AG08395 (cell line): ENCODE data around the gene FALEC.
A peak's percentile ranks its signal among the peaks of the same experiment; 100 is the strongest.

Experiments used
- DNase-seq: peaks from one replicate; pipeline ENCODE4 v3.0.0; 2012; ENCODE audit warnings: mixed read lengths, low spot score

The FALEC gene

DNA sequence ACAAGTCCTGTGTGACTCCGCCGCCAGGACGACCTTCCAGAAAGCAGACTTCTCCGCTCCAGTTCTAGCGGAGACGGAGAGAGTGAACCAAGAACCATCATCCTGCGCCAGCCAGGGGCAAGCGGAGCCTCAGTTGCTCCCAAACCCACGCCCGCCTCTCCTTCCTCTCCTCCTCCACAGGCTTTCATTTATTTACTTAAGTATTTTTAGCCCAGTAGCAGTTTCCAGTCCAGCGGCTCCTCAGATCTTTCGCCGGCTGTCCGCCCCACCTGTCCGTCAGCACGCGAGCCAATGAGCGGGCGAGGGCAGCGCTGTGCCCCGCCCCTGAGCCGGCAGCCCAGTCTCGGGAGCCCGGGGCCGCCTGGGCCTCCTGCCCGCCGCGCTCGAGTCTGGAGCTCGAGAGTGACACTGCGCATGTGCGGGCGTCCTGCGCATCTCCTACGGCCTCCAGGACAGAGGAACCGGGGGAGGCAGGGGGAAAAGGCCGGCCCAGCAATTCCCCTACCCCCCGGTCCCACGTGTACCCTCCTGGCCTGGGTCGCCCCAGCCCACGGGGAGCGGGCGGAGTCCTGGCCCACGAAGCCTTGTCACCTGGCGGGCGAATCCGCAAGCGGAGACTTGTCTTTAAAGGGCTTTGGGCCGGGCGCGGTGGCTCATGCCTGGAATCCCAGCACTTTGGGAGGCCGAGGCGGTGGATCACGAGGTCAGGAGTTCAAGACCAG, at the start of gene FALEC:
FALEC (plus strand) TSS at position 425 of the 722 bp plus-strand sequence.
- peak; percentile 99 for DNase-seq

DNA sequence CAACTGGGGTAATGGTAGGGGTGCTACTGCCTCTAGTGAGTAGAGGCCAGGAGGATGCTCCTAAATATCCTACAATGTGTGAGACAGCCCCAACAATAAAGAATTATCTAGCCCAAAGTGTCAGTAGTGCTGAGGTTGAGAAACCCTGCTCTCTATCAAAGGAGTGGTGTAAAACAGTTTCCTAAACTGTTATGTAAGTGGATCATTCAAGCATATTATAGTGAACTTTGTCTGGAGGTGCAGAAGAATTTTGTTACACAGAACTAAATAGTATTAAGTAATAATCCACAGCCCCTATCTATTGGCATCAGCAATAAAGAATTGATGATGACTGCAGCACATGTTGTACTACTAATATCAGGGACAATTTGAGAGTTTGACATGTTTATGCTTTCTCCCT, 48.6 kb upstream of the FALEC start:
- no peak for DNase-seq

DNA sequence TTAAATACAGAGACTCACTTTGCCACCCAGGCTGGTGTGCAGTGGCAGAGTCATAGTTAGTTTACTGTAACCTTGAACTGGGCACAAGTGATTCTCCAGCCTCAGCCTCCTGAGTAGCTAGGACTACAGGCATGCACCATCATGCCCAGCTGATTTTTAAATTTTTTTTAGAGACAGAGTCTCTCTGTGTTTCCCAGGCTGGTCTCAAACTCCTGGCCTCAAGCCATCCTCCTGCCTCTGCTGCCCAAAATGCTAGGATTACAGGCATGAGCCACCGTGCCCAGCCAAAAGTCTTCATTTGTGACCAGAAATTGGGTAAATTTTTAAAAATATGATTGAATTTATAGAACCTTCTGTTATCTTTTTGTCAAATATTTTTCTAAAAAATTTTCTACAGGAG, 46.3 kb upstream of the FALEC start:
- no peak for DNase-seq

DNA sequence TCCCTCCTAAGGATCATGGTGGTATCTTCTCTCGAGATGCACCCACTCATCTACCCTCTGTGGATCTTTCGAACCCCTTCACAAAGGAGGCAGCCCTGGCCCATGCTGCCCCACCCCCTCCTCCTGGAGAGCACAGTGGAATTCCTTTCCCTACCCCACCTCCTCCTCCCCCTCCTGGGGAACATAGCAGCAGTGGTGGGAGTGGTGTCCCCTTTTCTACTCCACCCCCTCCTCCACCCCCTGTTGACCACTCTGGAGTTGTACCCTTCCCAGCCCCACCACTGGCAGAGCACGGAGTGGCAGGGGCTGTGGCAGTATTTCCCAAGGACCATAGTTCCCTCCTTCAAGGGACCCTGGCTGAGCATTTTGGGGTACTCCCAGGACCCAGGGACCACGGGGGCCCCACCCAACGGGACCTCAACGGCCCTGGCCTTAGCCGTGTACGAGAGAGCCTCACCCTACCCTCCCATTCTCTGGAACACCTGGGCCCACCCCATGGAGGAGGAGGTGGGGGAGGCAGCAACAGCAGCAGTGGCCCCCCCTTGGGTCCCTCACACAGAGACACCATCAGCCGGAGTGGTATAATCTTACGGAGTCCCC, 42.9 kb upstream of the FALEC start:
- no peak for DNase-seq

DNA sequence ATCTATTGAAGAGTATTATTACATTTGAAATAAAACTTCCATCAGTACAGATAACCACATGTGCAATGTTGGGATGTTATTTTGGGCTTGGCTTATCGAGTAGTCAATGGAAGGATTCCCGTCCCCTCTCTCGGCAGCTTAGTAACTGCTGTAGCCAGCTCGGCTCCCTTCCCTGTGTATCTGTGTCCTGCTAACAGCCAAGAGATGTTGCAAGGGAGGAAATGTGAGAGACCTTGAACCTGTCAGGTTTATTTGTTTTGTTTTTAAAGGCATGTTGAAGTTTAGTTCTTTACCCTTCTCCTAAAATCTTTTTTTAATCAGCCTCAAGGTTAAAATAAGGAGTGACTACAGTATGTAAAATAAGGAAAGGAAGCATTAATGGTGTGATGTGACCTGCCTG, 41.9 kb upstream of the FALEC start:
- no peak for DNase-seq

DNA sequence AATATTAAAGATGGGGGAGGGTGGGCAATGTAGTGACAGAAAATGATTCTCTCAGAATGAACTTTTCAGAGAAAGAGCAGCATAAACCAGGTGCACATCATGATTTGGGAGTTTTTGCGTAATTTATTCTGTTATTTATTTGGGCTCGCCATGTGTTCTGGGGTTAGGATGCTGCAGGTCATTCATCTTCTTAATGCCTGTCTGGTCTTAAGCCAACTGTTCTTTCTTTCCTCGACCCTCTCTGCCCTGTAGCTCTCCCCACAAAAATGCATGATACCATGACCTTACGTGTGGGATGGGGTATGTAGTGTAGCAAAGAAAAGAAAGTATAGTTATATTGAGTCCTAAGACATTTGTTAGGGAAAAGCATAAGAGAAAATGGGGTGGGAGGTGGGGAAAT, 40.7 kb upstream of the FALEC start:
- DNase-seq = no peak

DNA sequence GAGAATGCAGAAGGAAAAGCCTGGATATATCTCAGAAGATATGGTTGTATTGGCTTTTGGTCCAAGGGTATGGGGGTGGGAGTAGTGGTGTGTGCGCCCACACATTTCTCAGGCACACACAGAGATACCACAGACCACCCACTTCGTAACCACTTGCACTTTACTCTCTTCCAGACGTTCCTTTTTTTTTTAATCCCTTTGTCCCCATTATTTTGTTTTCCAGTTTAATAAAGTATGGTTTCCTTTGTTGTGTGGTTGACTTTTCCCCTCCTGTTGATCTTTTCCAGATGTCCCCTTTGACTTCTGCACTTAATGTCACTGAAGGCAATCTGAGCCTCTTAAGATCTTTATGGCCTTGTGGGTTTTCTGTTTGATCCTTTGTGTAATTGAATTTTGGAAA, 38.8 kb upstream of the FALEC start:
- no peak for DNase-seq

DNA sequence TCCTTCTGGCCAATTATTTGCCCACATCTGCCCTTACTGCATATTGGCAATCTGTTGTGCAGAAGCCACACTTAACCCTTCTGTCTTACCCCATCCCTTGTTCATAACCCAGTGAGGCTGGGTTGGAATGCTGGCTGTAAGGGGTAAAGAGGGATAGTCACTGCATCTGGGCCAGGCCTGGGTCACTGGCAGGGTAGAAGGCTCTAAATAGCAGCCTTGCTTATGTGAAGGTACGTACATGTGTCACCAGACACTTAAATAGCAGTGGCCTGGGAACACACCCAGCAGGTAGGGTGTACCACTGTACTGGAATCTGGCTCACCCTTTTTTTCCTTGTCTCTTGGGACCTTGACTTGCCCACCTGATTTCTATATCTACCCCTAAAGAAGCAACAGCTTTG, 38.2 kb upstream of the FALEC start:
- DNase-seq = no peak

DNA sequence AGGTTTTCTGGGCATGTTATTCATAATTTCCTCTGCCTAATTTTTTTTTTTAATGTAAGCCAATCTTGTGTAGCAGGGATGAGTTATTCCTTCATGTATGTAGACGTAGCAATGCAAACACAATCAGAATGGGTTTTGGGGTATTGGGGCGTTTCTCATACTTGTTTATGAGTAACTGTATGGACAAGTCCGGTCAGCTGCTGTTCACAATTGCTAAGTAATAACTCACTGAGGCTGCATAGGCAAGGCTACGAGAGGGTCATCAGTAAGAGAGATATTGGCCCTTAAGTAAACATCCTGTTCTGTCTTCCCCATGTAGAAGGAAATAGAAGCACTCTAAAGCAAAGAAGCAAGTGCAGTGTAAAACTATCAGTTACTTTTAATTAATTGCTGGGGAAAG, 37.8 kb upstream of the FALEC start:
- no peak for DNase-seq

DNA sequence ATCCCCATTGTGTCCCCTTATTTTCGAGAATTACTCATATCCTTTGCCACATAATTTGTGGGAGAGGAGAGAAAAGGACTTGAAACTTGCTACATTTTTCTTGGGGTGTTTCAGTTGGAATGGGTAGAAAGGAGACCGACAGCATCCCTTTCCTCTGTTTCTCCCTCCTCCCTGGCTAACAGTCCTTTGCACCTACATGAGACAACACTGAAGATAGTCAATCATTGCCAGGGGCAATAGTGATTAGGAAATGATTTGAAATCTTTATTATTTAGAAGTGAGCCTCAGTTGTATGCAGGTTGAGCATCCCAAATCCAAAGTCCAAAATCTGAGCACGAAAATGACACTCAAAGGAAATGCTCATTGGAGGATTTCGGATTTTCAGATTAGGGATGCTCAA, 36.2 kb upstream of the FALEC start:
- DNase-seq = no peak

DNA sequence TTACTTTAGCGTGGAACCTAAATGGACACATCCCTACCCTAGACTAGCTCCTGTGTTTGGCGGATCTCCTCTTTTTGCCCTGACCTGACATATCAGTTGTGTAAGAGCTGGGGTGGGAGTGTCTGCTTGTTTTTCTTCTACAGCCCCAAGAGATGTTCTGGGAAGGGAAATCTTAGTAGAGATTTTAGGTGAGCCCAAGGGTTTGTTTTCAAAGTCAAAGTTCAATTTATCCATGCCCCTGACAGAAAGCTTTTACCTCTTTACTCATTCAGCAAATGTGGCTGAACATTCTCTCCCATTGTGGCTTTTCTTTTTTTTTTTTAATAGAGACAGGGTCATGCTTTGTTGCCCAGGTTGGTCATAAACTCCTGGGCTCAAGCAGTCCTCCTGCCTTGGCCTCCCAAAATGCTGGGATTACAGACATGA, 35.6 kb upstream of the FALEC start:
- no peak for DNase-seq

DNA sequence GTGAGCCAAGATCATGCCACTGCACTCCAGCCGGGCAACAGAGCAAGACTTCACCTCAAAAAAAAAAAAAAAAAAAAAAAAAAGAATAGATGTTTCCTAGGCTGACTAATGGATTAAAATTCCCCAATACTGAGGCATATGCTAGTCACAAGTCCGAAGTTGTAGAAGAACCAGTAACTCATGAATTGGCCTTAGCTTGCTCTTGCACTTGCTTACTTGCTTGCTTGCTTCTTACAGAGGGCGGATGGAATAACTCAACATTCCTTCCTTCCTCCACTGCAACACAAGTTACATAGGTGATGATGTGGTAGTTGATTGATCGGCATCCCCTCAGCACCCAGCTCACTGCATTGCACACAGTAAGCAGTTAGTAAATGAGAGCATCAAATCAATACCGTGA, 31.1 kb upstream of the FALEC start:
- DNase-seq = peak; percentile 47

DNA sequence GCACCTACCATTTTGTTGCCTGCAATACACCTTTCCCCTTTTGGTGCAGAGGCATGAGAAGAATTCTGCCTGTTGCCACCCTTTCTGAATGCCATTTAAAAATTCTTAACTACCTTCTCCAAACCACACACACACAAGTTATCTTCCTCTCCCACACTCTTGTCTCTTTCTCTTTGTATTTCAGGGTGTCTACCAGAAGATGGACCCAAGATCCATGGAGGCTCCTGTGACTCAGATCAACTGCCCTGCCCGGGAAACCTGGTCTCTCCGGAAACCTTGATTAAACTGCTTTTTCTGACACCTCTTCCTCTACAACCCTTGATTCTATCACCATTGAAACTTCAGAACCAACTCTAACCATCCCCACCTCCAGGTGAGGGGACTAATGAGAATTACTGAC, 30.7 kb upstream of the FALEC start:
- DNase-seq = peak; percentile 61

DNA sequence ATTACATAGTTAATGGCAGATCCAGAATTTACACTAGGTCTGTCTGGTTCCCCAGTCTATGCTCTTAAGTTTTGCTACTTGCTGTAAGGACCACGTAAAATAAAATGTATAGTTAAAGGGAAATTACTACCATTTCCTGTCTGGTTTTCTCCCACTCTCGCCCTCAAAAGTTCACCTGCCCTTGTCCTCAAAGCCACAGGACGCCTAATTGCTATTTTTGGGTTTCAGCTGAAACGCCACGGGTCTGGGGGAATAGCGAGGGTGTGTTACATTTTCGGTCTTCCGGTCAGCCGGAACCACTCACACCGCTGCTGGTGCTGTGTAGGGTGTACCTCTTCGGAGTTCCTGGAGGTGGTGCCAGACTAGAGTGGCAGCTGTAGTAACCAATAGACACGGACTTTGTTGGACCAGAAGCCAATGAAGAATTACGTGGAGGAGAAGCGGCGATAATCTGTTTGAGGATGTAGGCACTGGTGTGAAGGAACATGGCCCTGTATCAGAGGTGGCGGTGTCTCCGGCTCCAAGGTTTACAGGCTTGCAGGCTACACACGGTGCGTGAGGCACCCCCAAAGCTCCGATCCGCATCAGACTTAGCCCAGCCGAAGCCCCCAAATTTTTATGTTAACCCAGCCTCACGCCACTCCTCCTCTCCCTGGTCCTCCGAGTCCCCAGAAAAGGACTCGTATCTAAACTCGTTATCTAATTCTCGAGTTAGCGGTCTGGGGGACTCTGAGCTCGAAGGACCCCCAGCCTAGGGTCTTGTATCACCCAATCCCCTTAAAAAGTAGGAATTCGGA, 28.4 kb upstream of the FALEC start, which contains the start of gene TARS2:
TARS2 (plus strand) TSS at position 454 of the 797 bp plus-strand sequence; CDS start at position 486, 32 bp downstream.
- DNase-seq = peak; percentile 98

DNA sequence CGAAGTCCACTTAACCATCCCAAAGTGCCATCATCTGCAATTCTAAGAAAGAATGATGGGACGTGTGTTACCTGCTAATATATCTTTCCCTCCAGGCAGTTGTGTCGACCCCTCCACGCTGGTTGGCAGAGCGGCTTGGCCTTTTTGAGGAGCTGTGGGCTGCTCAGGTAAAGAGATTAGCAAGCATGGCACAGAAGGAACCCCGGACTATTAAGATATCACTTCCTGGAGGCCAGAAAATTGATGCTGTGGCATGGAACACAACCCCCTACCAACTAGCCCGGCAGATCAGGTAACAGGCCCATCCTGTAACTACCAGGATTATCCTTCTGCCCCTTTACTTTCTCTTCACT, 27.8 kb upstream of the FALEC start:
- DNase-seq = no peak

DNA sequence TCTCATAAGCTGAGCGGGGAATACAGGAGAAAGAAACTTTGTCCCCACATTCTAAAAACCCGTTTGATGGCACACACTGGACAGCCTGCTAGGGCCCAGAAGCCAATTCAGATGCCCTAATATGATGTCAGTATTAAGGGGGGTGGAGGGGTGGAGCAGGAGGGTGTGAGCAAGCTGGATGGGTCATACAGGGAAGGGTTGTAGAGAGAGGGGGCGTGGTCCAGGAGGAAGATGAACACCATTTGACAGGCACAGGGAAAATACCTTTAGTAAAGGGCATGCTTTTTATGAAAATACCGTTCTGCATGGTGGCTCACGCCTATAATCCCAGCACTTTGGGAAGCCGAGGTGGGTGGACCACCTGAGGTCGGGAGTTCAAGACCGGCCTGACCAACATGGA, 22.4 kb upstream of the FALEC start:
- no peak for DNase-seq

DNA sequence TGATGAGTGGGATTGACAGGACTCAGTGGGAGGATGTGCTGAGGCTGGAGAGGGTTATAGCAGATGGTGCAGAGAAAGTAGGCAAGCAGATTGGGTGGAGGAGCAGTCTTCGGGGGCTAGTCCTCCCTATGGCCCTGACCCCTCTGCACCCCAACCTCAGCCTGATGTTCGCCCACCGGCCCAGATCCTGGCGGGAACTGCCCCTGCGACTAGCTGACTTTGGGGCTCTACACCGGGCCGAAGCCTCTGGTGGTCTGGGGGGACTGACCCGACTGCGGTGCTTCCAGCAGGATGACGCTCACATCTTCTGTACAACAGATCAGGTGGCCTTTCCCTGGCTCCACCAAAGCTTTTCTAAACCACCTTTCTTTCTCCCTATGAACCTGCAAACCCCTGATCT, 17.2 kb upstream of the FALEC start:
- no peak for DNase-seq

DNA sequence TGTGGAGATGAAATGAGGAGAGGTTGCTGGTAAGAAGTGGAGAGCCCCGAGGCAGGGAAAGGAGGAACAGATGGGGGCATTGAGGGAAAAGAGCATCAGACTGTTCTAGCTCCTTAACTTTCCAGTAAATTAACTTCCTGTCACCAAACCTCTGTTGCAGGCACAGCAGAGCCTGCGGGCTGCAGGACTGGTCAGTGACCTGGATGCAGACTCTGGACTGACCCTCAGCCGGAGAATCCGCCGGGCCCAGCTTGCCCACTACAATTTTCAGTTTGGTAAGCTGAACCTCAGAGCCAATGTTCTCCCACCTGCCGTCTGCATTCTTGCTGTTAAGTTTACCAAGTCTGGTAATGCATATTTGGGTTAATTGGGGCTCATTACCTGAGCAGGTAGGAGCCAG, 10.1 kb upstream of the FALEC start:
- no peak for DNase-seq

DNA sequence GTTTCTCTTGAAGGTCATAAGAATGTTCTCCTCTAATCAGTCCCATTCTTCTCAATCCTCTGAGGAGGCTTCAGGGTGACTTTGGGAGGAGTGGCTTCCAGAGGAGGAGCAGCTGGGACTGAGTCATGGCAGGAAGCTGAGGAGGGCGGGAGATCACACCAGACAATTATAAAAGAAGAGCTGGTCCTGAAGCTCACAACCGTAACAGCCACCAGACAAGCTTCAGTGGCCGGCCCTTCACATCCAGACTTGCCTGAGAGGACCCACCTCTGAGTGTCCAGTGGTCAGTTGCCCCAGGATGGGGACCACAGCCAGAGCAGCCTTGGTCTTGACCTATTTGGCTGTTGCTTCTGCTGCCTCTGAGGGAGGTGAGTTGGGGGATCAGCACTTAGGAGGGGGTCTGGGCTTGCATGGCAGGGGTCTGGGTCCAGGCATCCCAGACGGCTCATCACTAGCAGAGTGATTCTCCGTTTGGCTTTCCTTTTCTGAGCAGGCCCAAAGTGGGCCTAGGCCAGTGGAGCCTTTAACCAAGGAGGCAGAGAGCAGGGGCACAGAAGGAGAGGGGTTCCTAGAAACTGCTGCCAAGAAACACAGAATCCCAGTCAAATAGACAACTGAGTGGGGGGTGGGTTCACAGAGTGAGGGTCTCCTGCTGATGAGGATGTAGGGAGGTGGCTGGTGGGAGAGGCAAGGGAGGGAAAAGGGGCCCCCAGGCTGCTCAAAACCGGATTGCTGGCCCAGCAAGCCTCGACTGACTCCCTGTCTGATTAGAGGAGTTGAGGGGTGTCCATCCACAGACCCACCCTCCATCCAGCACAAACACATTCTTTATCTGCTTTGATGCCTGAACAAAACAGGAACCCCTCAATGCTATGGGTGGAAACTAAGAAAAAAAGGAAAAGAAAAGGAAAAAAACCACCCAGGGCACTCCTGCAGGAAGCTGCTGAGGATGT, 7.4 kb upstream of the FALEC start, which contains the start of gene ECM1:
ECM1 (plus strand) TSS at position 198 of the 953 bp plus-strand sequence; CDS start at position 299, 101 bp downstream.
- DNase-seq = peak; percentile 92

DNA sequence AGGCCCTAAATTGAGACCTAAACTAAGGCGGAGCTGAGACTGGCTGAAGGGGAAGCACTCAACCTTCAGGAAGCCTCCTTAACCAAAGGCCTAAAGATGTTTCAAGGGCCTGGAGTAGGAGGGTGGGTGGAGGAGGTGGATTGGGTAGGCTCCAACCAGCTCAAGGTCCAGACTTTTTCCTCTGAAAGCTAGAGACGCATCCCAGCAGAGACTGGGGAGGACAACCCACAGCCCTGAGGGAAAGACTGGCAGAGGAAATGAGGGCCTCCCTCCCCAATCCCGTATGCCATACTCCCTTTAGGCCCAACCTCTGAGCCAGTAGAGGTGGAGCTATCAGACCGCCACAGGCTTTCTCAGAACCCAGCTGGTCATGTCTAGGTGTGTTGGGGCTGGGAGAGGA, 6.6 kb upstream of the FALEC start:
- peak; percentile 70 for DNase-seq

DNA sequence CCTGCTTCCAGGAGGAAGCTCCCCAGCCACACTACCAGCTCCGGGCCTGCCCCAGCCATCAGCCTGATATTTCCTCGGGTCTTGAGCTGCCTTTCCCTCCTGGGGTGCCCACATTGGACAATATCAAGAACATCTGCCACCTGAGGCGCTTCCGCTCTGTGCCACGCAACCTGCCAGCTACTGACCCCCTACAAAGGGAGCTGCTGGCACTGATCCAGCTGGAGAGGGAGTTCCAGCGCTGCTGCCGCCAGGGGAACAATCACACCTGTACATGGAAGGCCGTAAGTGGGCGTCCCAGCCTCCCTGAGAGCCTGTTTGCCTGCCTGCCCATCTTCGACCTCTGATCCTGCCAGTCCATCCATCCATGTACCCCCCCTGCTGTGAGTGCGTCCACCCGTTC, 4.0 kb upstream of the FALEC start:
- no peak for DNase-seq
